Measurements from ENCODE around the gene MMP21. TPM values are rescaled to one million over a fixed set of nuclear protein-coding genes. Genes with fewer than 3 reads are reported as not detected.

The MMP21 gene
- total RNA-seq, 1 experiment from 2014 or later = not detected

GRCh38 chr10:125765835-125766234, 9.8 kb downstream of the MMP21 start:
- no peak for DNase-seq (ENCODE audit: low read depth)

DNA sequence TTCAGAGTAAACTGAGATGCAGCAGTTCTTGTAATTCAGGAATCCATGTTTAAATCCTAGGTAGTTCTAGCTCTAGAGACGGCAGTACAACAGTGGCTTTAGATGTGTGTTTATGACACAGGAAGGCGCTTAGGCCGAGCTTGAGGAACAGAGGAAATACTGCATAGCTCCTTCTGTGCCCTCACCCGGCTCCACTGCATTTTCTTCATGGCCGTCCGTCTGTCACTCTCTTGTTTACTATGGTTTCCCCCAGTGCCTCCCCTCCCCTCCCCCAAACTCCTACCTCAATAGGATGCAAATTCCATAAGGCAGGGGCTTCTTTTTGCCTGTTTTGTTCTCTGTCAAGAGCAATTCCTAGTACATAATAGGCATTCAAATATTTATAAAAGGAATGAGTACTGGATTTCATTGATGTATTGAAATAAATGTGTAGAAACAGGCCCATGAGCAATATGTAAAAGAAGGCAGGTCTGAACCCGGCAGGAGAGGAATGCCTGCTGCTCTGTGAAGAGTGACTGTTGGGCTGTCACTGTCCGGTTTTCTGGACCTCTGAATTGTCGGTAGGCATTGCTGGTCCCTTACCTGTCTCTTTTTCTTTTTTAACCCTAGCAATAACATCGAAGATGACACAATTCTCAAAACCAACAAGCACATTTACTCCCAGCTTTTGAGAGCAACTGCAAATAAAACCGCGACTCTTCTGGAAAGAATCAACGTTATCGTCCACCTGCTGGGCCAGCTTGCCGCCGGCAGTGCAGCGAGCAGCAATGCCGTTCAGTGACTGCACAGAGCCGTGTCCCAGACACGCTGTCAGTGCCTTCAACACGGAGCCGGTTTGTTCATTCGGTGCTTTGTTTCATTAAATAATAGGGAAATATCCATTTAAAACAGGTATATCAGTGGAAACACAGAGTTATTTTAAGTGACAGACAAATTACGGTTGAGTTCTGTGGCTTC, 12.7 kb downstream of the MMP21 start:
- DNase-seq (ENCODE audit: low read depth) = no peak

DNA sequence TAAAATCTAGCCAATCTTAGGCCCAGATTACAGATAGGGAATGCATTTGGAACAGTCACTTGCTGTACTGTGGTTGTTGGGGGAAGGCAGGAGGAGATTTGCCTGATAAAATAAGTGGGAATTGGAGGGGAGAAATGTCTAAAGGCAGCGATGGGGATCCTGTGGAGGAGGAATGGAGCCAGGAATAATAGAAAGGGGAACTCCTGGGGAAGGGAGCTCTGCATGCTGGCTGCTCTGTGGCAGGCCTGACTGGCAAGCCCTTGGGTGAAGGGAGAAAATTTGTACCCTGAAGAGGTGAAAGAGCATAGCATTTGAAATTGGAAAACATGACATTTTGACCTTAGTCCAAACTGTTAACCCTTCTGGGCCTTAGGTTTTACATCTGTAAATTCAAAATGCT, 13.7 kb downstream of the MMP21 start:
- no peak for DNase-seq (ENCODE audit: low read depth)

- DNase-seq (ENCODE audit: low read depth) = no peak
These were observed 17.9 kb downstream of the MMP21 start for GRCh38 chr10:125757742-125758141.

GRCh38 chr10:125756853-125757487, 18.7 kb downstream of the MMP21 start:
- DNase-seq (ENCODE audit: low read depth) = no peak

GRCh38 chr10:125756196-125756595, 19.4 kb downstream of the MMP21 start:
- DNase-seq (ENCODE audit: low read depth) = no peak

DNA sequence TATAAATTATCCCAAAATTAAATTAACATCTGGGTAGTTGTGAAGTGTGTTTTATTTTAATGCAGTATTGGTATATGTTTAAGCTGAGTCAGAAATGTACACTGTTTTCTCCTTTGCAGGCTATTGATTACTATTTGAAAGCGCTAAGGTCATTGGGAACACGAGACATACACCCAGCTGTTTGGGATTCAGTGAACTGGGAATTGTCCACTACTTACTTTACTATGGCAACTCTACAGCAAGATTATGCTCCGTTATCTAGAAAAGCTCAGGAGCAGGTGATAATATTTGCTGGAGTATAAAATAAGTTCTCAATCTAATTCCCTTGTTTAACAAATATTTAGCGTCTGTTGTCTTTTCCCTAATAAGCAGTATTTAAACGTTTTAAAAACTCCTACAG, 28.2 kb downstream of the MMP21 start:
- DNase-seq (ENCODE audit: low read depth) = no peak

GRCh38 chr10:125744909-125745308, 30.7 kb downstream of the MMP21 start:
- DNase-seq (ENCODE audit: low read depth) = no peak

DNA sequence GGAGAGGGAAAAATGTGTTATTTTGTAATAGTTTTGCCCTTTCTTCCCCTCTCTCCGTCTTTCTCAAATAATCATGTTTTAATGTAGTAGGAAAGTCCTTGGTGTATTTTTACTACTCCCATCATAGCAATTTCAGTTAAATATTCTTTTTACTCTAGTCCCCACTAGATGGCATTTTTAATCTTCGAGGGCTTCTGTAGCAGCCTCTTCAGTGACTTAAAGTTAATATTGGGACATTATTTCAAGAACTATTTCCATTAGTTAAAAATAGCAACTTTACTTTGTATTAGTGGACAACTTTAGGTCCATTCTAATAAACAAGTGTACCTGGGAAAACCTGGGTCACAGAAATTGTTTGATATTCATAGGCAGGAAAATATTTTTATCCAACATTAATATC, 33.2 kb downstream of the MMP21 start:
- DNase-seq (ENCODE audit: low read depth) = peak; percentile 1

GRCh38 chr10:125739994-125740679, 35.5 kb downstream of the MMP21 start:
- no peak for DNase-seq (ENCODE audit: low read depth)

DNA sequence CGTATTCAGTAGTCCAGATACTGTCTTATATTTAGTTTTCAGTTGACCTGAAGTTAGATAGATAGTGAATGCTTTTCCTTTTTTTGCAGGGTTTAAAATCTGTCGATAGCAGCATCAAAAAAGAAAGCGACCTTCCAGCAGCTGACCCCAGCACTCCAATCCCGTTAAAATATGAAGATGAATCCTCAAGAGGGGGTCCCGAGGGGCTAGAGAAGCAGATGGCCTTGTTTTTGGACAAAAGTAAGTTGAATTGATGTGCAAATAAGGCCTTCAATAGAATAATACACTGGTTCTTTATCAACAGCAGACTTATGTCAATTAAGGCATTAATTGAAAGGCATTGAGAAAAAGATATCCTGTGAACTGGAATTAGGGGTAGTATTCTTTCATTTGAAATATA, 37.4 kb downstream of the MMP21 start:
- no peak for DNase-seq (ENCODE audit: low read depth)

GRCh38 chr10:125734823-125735222, 40.8 kb downstream of the MMP21 start:
- DNase-seq (ENCODE audit: low read depth) = no peak

- DNase-seq (ENCODE audit: low read depth) = no peak
These were observed 41.5 kb downstream of the MMP21 start for GRCh38 chr10:125734148-125734547.

DNA sequence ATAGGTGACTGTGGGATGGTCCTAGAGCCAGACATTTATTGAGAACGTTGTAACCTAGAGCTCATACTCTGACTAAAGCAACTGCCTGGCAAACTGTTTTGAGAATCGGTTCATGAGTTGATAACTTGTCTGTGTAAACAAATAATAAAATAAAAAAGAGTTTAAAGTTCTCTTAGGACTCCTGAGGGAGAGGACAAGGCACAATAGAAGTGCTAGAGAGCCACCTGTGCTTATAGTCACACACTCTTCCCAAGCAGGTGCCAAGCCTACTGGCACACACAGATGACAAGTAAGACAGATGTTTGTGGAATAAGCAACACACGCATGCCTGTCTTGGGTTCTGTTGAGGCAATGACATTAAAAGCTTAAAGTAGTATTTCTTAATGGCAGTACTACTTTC, 48.2 kb downstream of the MMP21 start:
- DNase-seq (ENCODE audit: low read depth) = no peak

GRCh38 chr10:125726914-125727313, 48.7 kb downstream of the MMP21 start:
- no peak for DNase-seq (ENCODE audit: low read depth)

DNA sequence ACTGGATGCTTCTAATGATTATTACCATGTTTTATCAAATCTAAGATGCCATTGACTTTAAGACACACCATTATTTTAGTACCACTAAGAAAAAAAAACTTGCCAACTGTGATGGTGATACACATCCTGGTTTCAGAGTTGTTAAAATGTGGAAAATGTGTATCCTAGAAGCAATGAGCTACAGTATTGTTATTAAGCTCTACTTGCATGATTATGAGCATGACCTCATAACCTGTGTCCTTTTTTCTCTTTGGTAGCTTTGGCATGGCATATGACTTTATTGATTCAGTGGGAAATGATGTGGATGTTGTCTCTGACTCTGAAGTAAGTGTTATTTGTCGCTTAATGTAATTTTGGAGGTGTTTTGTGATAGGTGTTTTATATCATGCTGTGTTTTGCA, 52.8 kb downstream of the MMP21 start:
- DNase-seq (ENCODE audit: low read depth) = no peak

DNA sequence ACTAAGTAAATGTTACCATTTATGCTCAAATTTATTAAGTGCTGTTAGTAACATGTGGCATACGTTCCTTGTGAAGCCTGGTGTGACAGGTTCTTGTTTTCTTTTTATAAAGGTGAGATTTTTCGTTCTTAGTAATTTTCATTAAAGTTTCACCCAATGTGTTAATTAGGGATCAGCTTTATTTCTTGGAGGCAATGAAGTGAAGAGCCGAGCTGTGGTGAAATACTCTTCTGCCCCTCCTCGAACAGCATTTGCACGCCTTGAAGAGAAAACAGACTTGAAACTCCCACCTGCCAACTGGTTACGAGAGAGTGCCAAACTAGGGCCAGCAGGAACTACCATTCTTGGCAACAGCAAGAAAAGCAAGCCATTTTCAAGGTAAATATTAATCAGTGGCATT, 54.6 kb downstream of the MMP21 start:
- DNase-seq (ENCODE audit: low read depth) = no peak

DNA sequence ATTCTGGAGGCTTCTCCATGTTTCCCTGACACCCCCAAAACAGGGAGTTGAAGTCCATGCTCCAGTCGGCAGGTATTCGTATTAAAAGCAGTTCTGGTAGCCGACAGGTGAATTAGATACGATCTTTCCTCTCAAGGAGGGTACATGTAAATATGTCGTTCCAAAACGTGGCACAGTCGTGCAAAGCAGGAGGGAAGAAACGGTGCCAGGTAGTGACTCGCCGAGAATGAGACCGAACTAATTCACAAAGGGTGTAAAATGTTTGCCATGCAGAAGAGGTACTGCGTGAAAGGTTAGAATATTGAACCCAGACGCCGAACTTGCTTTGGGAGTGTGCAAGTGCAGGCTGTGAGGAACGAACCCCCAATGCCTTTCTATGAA, 55.6 kb downstream of the MMP21 start:
- DNase-seq (ENCODE audit: low read depth) = no peak

DNA sequence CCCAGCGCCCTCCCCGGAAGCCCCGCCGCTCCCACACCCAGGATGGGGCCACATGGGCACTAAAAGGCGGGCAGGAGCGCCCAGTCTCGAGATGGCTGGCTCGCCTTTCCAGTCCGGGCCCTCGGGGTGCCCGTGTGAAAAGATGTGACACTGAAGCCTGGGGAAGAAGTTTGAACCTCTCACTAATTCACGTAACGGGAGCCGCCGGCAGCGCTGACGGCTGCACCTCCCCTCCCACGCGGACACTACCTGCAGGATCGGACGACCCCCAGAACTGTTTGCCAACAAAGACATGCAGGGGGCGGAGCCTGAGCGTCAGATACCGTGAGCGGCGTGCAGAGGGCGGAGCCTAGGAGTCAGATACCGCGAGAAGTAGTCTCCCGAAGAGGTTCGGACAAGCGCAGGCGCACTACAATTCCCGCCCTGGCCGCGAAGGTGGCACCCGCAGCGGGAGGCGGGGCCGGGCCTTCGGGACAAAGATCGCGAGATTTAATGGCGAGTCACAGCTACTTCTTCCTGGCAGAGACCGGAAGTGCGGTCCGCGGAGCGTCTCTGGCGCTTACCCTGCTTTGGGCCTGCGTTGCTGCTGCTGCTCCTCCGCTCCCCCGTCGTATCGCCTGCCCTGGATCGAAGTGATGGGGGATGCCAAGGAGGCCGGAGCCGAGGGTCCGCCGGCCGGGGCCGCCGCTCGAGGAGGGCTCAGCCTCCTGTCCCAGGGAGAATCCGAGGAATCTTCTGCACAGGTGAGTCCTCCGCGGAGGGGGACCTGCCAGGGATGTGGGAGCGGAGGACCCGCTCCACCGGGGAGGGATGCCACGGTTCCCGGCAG, 56.2 kb downstream of the MMP21 start, which contains the start of gene EDRF1:
Gene EDRF1, plus strand, starts transcription at position 537 of the 829 bp plus-strand sequence. Its CDS starts 99 bp downstream, at position 636.
- DNase-seq (ENCODE audit: low read depth) = peak; percentile 98
